KMS-11 (cell line): ENCODE data around the gene RHBDD1.

Experiments
- H2AFZ ChIP-seq: fragments of 200-600 bp; sonication (generic); 2 replicates; pipeline ENCODE4 v1.6.1; 2016; ENCODE audit warnings: antibody characterized with exemption, mixed run types, low read depth
- H3K27ac ChIP-seq: fragments of 200-600 bp; sonication (generic); 2 replicates; pipeline ENCODE4 v1.6.1; 2016; ENCODE audit warnings: mild to moderate bottlenecking, mixed run types
- H3K27me3 ChIP-seq: fragments of 200-600 bp; sonication (generic); 2 replicates; pipeline ENCODE4 v1.6.1; 2017; ENCODE audit warnings: mild to moderate bottlenecking, low read depth, mixed run types, moderate library complexity; ENCODE audit not compliant: insufficient read depth
- H3K36me3 ChIP-seq: fragments of 200-600 bp; sonication (generic); 2 replicates; pipeline ENCODE4 v1.6.1; 2017; ENCODE audit warnings: mild to moderate bottlenecking, mixed run types; ENCODE audit not compliant: insufficient read depth
- H3K4me1 ChIP-seq: fragments of 200-600 bp; sonication (generic); 2 replicates; pipeline ENCODE4 v1.6.1; 2016; ENCODE audit warnings: mild to moderate bottlenecking, low read depth, mixed run types; ENCODE audit not compliant: poor library complexity, severe bottlenecking
- H3K4me2 ChIP-seq: fragments of 200-600 bp; sonication (generic); 2 replicates; pipeline ENCODE4 v1.7.0; 2016; ENCODE audit warnings: mild to moderate bottlenecking, mixed run types
- H3K4me3 ChIP-seq: fragments of 200-600 bp; sonication (generic); IDR thresholded peaks from 2 replicates; pipeline ENCODE4 v1.6.1; 2017; ENCODE audit warnings: low read depth, low read length, mixed read lengths; ENCODE audit not compliant: insufficient read depth
- H3K79me2 ChIP-seq: fragments of 200-600 bp; sonication (generic); 2 replicates; pipeline ENCODE4 v1.6.1; 2016; ENCODE audit warnings: low read depth, mixed run types; ENCODE audit not compliant: insufficient read depth
- H3K9ac ChIP-seq: fragments of 200-600 bp; sonication (generic); 2 replicates; pipeline ENCODE4 v1.6.1; 2016; ENCODE audit warnings: mild to moderate bottlenecking, mixed run types
- H4K20me1 ChIP-seq: fragments of 200-600 bp; sonication (generic); 2 replicates; pipeline ENCODE4 v1.6.1; 2016; ENCODE audit warnings: mild to moderate bottlenecking, mixed run types; ENCODE audit not compliant: insufficient read depth
- TF ChIP-seq, protein P1 (sequence below): fragments of 200-600 bp; sonication (generic); conservative IDR thresholded peaks from 2 replicates; pipeline ENCODE4 v1.6.1; 2017; ENCODE audit warnings: low read depth, mild to moderate bottlenecking, antibody characterized with exemption, low read length, moderate library complexity, mixed read lengths

Gene RHBDD1

DNA sequence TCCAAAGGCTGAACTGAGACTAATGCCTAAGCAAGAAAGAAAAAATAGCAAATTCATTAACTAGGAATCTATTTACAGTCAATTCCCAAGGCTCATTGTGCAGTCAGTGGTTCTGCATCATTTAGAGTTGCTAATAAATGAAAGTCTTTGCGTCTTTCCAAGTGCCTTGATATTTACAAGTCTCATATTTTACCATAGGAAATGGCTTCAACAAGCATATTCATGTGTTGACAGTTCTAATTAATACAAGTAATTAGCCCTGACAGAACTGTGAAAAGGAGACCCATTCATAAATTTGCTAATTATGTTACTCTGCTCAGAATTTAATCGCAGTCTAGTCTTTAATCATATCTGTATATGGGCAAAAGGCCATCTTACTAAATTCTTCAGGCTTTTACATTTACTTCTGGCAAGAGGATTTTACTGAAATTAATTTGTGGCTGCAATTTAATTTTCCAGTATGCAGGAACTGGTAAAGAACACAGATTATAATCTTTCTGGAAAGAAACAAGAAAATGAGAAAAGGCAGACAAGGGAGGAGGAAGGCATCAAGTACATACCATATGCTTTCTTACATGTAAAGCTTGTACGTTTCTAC is 126.4 kb downstream of the RHBDD1 start:
- no peaks in the 10 kb centered on the region for H3K36me3 ChIP-seq
- H3K27me3 ChIP-seq, result no peaks in the 10 kb centered on the region
- H2AFZ ChIP-seq, result no peak overlapping the region
- H3K4me2 ChIP-seq, result no peak overlapping the region
- H4K20me1 ChIP-seq, result no peaks in the 10 kb centered on the region
- H3K4me3 ChIP-seq, result no peak overlapping the region
- no peaks in the 10 kb centered on the region for H3K79me2 ChIP-seq
- H3K4me1 ChIP-seq, result no peaks in the 10 kb centered on the region
- TF ChIP-seq, protein P1, sequence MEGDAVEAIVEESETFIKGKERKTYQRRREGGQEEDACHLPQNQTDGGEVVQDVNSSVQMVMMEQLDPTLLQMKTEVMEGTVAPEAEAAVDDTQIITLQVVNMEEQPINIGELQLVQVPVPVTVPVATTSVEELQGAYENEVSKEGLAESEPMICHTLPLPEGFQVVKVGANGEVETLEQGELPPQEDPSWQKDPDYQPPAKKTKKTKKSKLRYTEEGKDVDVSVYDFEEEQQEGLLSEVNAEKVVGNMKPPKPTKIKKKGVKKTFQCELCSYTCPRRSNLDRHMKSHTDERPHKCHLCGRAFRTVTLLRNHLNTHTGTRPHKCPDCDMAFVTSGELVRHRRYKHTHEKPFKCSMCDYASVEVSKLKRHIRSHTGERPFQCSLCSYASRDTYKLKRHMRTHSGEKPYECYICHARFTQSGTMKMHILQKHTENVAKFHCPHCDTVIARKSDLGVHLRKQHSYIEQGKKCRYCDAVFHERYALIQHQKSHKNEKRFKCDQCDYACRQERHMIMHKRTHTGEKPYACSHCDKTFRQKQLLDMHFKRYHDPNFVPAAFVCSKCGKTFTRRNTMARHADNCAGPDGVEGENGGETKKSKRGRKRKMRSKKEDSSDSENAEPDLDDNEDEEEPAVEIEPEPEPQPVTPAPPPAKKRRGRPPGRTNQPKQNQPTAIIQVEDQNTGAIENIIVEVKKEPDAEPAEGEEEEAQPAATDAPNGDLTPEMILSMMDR, result no peak
- no peak overlapping the region for H3K9ac ChIP-seq
- H3K27ac ChIP-seq, result no peak overlapping the region

DNA sequence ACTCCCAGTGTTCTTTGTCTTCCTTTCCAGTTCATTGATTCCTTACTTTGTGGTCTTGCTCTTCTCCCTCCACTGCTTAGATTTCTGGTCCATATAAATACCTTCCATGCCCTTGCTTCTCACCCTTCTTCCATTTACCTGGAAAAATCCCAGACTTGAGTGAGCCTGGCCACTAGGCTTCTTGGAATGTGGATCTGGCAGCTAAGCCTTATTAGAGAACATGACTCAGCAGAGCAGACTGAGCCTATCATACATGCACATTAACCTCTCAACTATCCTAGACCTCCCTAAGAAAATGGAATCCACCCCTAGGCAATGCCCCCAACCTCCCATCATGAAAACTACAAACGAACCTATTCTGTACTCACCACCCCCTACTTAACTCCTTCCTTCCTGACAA is 127.7 kb downstream of the RHBDD1 start:
- Histone ChIP-seq H2AFZ (no peak overlapping the region), H3K27ac (no peak overlapping the region), H3K79me2 (no peaks in the 10 kb centered on the region), H3K9ac (no peak overlapping the region), H4K20me1 (no peaks in the 10 kb centered on the region), H3K36me3 (no peaks in the 10 kb centered on the region), H3K4me2 (no peak overlapping the region), H3K27me3 (no peaks in the 10 kb centered on the region), H3K4me3 (no peak overlapping the region), H3K4me1 (no peaks in the 10 kb centered on the region)
- TF ChIP-seq, protein P1, result no peak

DNA sequence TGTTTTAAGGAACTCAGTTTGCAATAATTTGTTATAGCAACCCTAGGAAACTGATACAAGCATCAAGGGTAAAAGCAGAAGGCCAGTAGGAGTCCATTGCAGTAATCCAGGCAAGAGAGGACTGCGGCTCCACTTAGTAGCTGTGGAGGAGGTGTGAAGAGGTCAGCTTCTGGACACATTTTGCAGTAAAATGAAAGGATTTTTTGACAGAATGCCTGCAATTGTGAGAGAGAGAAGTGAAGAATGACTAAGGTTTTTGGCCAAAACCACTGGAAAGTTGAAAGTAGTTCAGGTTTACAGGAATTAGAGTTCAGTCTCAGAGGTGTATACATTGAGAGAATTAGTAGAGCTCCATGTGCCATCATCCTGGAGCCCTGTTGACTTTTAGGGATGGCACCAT is 129.5 kb downstream of the RHBDD1 start:
- TF ChIP-seq, protein P1, result no peak
- Histone ChIP-seq H2AFZ (no peak overlapping the region), H4K20me1 (no peaks in the 10 kb centered on the region), H3K4me1 (no peaks in the 10 kb centered on the region), H3K36me3 (no peaks in the 10 kb centered on the region), H3K79me2 (no peaks in the 10 kb centered on the region), H3K27me3 (no peaks in the 10 kb centered on the region), H3K4me2 (no peak overlapping the region), H3K27ac (no peak overlapping the region), H3K9ac (no peak overlapping the region), H3K4me3 (no peak overlapping the region)

DNA sequence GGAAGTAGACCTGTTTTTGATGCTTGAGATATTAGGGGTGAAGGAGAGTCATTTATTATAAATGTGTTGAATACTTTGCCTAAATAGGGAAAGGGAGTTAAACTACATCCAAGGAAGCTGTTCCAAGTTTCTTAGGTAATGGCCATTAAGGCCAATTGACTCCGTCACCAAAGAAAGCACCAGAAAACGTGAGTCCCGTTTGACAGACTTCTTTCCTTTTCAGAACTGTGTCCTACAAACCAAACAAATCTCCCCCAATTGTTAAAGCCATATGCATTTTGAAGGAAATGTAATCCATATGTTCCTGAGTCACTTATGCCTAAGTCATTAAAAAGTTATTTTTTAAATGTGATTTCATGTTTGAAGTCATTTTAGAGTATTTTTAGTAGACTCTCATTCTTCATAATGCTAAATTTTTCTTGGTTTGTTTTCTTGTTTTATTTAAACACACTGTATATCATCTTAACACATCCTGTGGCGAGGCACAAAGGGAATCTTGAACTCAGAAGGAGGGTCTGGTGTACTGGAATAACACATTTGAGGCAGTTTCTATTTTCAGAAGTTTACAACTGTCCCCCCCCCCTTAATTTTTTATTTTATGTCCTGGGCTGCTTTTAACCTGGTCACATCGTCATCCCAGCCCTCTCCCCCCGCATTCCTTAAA is 133.7 kb downstream of the RHBDD1 start:
- Histone ChIP-seq H3K79me2 (no peaks in the 10 kb centered on the region), H4K20me1 (no peaks in the 10 kb centered on the region), H3K4me1 (no peaks in the 10 kb centered on the region), H3K36me3 (no peaks in the 10 kb centered on the region), H3K4me2 (no peak overlapping the region), H3K27me3 (no peaks in the 10 kb centered on the region), H3K27ac (no peak overlapping the region), H3K9ac (no peak overlapping the region), H3K4me3 (no peak overlapping the region), H2AFZ (no peak overlapping the region)
- TF ChIP-seq, protein P1, result no peak
